ENCODE data around the gene PCDH12.

PCDH12 gene

DNA sequence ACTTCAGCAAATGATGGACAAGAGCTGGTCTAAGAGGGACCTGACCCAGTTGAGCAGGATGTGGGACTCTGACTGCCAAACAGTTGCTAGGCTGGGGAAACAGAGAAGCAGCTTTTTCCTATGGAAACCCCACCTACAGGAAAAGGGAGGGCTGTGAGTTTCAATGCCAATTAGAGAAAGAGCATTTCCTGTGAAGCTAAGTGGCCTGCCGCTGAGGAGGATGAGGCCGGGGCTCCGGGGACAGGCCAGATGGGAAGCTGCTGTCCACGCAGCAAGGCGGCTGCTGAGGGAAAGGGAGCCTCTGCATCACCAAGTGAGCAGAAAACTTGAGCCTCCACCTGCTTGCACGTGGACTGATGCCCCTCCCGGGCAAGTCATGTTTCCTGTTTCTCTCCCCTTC is at the start of gene PCDH12:
TSS of gene PCDH12 (minus strand) at position 90 of the 400 bp plus-strand sequence. CDS start 351 bp downstream, outside the sequence.
- DNase-seq (ENCODE audit: low read depth, low spot score): no peak

DNA sequence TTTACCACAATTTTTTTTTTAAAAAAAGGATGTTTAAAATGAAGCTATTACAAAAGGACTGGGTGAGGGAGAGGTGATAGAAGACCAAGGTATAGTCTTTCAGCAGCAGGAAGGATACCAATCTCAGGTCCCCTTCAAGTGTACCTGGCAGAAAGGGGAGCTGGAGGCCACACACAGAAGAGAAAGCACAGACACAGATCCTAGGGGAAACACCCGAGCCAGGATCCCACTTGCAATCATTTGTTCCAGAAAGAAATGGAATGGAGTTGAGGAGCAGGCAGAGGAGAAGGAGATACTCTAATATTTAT is 49.2 kb upstream of the PCDH12 start:
- DNase-seq (ENCODE audit: low read depth, low spot score): no peak

DNA sequence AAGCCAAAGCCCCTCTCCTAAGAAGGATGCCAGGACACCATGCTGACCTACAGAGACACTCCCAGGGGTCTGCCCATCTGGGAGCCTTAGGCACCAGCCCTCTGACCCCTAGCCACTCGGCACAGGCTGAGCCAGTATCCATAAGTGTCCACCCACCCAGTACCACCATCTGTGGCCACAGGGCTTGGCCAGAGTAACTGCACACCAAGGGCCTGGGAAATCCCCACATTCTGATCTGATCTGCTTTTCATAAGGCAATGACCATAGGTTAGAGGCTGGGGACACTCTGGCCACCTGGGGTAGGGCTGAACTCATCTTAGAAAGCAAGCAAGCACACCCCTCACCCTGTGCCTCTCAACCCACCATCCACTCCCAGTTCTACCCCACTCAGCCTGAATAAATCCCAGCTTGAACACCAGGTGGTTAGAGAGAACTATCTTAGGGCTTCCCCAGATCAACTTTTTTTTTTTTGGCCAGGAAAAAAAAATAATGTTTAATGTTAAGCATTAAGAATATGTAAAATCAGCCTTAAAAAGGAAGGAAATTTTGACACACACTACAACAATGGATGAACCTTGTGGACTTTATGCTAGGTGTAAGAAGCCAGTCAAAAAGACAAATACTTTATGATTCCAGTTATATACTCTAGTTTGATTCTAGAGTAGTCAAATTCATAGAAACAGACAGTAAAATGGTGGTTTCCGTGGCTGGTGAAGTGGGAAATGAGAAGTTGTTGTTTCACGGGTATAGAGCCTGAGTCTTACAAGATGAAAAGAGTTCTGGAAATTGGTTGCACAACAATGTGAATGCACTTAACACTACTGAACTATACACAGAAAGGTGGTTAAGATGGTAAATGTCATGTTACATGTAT is 48.6 kb upstream of the PCDH12 start:
- no peak for DNase-seq (ENCODE audit: low read depth, low spot score)

DNA sequence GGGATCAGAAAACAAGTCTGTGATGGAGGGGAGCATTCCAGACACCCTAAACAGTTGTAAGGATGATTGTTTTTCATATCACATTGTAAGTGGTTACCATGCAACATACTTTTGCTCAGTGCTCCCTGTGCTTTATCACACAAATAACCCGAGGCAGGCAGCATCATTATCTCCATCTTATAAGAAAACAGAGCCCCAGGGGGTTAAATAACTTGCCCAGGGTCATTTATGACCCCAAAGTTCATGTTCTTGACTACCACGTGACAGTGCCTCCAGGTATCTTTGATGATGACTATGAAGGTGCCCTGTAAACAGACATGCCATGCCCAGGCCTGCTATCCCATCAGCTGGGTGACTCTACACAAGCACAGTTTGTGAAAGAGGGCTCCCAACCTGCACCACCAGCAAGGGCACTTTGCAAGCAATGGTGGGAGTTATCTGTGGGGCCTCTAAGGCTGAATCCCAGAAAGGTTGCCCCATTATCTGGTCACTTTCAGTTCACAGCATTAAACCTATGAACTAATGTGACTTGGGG is 45.3 kb upstream of the PCDH12 start:
- no peak for DNase-seq (ENCODE audit: low read depth, low spot score)

DNA sequence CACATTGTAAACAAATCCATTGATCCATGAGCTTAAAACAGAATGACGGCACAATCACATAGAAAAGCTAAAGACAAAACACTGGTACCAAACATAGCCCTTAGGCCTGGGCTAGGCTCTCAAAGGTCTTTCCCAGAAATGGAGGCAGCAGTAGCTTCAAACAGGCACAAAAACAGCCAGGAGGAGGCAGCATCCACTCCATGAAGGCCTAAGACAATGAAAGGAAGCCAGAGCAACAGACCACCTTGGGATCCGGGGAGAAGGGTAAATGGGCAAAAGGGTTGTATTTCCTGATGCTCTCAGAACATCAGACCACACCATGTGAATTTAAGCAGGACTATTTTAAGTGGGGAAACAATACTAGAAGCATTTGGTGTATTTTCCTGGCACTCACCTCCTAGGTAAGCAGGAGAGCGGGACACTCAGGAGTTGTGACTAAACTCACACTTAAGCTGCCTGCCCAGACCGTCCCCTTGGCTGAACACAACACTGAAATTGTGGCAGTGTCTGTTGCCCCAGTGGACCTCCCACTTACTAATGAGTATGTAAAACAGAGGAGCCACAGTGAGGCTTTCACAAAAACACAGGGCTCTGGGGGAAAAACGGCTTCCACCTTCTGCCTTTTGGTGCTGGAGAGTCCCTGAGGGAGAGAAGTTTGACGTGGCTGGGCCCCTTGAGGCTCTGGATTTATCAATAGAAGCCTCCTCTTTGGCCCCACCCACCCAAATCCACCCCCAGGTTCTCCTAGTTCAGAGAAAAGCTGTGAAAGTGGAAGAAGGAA is 42.9 kb upstream of the PCDH12 start:
- no peak for DNase-seq (ENCODE audit: low read depth, low spot score)

DNA sequence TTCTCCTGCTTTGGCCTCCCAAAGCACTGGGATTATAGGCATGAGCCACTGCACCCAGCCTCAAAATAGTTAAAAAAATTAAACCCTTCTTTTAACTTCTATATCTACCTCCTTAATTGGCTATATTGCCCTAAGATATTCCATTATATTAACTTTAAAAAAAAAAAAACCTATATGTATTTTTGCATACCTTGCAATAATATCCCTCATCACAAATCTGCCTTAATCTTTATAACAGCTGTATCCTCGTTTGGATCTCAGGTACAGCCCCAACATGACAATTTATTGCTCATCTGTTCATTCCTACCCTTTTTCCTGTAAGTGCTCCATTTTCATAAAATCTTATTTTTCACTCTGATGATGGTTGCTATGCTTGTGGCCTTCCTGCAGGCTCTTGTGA is 42.2 kb upstream of the PCDH12 start:
- no peak for DNase-seq (ENCODE audit: low read depth, low spot score)

DNA sequence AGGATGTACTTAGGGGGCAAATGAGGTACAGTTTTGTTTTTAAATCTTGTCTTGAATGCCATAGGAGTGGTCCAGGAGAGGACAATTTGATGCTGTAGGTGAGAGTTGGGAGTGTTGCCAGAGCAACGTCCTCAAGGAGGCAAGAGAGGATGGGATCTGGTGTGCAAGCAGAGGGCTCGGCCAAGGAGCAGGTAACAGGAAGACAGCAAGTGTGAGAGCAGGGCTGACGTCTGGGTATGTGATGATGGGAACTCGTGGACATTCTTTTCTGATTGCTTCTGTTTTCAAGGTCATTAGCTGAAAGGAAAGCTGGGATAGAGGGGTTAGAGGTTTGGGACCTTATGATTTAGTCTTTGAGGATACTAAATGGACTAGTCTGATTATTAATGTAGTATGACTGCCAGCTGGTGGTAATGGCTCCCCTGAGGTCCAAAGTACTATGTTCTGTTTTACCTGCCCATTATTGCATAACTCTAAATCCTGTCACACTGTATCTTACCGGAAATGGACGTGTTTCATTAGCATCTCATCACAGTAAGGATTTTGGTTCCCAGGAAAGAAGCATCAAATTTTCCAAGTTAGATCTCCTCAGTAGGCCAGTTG is 39.5 kb upstream of the PCDH12 start:
- DNase-seq (ENCODE audit: low read depth, low spot score): no peak

DNA sequence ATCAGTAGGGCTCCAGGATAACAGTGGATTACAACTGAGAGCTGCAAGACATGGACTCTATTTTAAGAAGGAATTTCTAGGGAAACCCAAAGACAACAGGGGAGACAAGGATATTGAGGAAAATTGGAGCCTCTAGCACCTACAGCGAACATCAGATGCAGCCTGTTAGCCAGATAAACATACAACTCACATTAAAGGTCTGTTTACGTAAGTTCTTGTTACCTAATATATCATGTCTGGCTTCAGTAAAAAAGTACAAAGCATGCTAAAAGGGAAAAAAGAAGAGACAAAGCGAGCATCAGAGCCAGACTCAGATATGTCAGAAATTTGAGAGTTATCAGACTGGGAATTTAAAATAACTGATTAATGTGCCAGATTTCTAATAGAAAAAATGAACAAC is 37.7 kb upstream of the PCDH12 start:
- no peak for DNase-seq (ENCODE audit: low read depth, low spot score)

DNA sequence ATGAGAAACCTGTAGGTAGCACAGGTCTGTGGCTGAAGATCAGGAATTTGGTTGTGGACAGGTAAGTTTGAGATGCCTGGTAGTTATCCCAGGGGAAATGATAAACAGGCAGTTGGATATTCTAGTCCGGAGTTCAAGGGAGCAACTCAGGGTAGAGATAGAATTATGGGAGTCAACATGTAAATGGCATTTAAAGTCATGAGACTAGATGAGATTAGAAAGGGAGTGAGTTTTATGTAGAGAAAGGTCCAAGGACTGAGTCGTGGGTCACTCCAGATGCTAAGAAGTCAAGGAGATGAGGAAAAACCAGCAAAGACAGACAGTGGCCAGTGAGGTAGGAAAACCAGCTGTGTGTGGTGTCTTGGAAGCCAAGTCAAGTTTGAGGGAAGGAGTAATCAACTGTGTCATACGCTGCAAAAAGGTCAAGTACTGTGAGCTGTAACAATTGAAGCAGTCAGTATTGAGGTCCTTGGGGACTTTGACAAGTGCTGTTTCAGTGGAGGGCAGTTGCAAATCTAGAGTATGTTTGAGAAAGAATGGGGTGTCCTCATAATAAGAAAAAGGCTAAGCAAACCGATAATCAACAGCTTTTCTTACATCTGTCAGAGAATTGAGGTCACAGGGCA is 36.6 kb upstream of the PCDH12 start:
- DNase-seq (ENCODE audit: low read depth, low spot score): no peak

DNA sequence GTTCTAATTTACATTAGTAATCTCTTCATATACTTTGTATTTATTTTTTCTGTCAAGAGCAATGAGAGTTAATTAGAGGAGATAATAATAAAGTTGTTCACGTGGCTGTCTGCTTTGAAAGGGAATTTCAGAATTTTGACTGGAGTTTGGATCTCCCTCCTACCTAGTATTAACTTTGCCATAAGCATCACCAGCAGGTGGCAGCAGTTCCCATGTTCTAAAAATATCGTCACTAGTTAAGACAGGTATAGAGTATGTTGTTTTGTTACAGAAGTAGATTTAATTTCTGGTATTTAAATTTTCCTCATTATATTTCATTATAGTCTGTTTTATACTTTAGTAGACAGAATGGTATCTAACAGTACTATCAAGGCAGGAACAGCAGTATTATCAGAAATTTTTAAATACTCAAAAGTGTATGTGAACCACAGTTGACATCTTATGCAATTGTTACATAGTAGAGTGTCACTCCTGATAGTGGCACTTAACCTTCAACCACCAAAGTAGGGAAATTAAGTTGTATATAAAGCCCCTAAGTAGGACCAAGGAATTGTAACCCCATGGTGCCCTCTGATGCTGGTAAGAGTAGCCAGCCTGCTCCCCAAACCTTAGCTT is 34.5 kb upstream of the PCDH12 start:
- peak; percentile 65 for DNase-seq (ENCODE audit: low read depth, low spot score)

DNA sequence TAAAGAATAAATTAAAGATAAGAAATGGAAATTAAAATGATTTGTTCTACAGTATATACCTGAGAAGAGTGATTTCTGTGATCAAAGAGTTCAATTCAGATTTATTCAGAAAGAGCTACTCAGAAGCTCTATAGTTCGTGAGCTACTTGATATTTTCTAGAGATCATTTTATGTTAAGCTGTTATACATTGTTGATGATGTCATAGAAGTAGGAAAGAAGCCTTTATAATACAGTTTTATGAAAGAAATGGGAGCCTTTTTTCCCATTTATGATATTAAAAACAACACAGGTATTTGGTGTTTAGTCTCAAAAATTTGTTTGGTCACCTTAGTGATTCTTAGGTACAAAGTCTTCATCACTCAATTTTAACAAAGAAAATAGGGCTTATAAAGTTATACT is 31.7 kb upstream of the PCDH12 start:
- no peak for DNase-seq (ENCODE audit: low read depth, low spot score)

DNA sequence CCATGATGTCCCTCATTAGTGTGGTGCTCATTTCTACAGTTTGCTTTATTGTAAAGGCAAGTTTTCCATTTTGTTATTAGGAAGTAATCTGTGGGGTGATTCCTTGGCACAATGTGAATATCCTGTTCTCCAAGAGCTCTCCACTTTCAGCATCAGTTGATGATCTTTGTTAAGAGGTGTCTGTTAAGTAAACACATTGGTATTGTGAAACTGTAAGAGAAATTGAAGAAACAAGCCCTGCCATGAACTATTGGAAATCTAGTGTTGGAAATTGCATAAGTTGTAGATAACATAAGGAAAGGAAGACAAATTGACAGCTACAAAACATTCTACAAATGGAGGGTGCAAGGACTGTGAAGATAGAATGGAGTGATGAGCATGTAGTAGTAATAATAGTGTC is 28.1 kb upstream of the PCDH12 start:
- DNase-seq (ENCODE audit: low read depth, low spot score): no peak

DNA sequence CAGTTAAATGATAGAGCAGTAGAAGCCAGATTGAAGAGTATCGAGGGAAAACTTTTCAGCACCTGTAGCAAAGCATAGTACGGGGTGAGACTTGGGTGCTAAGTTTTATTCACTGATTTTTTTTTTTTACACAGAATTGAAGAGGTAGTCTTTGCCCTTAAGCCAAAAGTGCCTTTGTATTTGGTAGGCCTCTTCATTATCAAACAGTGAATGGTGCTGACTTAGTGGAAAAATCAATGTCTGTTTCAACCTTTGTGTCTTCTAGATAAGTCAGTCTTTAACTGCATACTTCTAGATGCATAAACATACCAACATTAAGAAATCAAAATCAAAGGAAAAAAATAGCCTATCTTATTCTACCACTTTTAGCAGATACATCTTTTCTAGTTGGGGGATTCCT is 24.6 kb upstream of the PCDH12 start:
- no peak for DNase-seq (ENCODE audit: low read depth, low spot score)

DNA sequence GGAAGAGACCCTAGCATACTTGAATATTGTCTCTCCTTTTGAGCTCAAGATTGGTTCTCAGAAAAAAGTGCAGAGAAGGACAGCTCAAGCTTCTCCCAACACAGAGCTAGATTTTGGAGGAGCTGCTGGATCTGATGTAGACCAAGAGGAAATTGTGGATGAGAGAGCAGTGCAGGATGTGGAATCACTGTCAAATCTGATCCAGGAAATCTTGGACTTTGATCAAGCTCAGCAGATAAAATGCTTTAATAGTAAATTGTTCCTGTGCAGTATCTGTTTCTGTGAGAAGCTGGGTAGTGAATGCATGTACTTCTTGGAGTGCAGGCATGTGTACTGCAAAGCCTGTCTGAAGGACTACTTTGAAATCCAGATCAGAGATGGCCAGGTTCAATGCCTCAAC is 20.4 kb upstream of the PCDH12 start:
- DNase-seq (ENCODE audit: low read depth, low spot score): no peak

DNA sequence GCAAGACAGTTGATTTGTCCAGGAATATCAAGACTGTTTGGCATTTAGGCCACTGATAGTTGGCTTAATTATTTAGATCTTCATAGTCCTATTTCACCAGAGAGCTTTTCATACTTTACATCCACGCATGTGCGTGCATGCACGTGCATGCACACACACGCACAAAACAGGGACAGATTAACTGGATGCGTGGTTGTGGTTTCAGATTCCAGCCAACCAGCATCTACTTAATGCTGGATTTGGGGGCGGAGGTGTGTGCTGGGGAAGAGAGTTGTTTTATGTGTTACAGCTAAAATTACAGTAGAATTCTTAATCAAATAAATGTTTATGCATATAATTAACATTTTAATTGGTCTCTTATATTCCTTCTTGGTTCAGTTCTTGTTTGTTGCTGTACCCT is 18.2 kb upstream of the PCDH12 start:
- DNase-seq (ENCODE audit: low read depth, low spot score): no peak

DNA sequence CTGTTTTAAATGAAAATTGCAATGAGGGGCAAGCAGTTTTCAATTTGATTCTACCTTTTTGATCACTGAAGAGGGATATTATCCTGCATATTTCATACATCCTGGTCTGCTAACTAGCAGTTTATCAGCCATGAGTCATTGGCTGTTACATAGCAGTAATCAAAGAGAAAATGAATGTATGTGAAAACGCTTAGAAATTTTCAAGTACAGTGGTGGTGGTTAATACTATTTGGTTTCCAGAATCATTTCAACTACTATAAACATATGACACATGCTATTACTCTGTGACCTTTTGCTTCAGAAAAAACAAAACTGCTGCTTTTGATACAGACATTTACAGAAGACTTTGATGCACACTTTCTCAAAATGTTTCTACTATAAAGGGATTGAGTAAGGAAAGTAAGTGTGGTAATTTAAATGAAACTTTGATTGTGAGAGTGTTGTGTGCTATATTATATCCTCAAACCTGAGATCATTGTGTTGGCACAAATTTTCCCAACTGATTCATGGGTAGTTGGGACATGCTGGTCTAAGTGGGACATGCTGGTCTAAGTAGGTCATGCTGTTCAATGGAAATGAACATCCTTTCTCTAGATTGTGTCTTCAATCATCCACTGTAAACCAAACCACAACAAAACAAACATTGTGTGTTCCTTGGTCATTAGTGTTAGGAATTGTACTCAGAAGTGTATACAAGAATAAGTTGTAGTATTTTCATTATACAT is 16.0 kb upstream of the PCDH12 start:
- DNase-seq (ENCODE audit: low read depth, low spot score): no peak

DNA sequence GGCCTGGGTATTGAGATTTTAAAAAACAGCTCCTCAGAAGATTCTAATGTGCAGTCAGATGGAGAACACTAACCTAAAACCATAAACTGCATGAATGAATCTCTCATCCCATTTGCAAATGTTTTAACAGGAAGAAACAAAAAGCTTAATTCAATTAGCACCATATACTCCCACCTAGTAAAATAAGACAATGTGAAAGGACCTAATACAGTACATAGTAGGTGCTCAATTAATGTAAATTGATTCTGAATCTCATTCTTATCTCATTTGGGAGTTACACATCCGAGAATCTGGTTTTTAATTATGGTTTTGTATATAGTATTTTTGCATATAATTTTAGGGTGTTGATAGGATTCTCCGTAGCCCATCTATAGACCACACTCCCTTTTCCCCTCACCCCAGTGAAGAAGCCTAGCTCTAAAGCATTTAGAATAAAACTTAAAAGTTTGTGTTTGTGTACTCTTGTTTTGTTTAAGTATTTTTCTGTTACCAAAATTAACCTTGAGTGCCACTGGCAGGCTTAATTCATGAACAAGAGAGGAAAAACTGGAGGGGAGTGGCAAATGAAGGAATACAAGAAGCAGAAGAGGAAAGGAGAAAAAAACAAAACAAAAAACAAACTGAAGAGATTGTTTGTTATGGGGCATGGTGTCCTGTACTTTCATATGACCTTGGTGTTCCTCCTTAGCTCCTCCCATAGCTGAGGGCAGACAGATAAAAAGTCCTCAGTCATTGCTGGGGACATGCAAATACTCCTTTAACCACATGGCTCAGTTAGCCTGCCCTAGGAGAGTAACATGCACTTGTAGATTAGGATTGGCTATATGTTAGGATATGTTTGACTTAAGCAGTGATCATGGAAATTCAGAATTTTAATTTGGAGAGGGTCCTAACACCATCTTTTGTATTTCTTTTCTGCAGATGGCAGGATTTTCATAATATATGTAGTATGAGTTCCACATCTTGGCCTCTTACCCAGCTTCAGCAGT is 12.1 kb upstream of the PCDH12 start:
- DNase-seq (ENCODE audit: low read depth, low spot score): no peak

DNA sequence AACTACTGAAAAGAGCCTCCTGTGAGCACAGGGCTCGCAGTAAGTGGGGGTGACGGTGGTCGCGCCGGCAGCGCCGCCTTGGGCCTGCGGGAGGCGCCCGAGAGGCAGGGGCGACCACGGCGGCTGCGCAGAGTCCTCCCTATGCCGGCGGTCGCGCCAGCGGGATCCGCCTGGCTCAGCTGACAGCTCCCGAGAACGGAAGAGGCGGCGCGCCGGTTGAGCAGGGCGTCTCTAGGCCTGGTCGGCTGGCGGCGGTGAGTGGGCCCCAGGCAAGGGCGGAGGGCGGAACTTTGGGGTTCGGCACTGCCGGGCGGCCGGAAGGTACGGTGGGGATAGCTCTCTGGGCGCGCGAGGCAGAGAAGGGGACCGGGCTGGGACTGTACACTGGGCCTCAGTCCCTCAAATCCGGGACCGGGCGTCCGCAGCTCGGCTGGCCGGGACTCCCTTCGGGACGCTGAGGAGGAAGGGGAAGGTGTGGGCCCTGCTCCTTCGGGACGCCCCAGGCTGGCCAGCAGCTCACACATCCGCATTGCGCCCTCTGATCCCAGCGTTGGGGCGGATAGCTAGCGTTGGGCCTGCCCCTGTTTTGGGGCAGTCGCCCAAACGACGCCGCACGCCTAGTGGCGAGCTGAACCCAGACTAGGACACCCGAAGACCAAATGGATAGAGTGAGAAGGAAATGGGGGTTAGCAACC is 11.1 kb upstream of the PCDH12 start, which contains the start of gene RNF14:
TSS of gene RNF14 (plus strand) at position 192 of the 695 bp plus-strand sequence. CDS start 4,484 bp downstream, outside the sequence.
- peak; percentile 84 for DNase-seq (ENCODE audit: low read depth, low spot score)

DNA sequence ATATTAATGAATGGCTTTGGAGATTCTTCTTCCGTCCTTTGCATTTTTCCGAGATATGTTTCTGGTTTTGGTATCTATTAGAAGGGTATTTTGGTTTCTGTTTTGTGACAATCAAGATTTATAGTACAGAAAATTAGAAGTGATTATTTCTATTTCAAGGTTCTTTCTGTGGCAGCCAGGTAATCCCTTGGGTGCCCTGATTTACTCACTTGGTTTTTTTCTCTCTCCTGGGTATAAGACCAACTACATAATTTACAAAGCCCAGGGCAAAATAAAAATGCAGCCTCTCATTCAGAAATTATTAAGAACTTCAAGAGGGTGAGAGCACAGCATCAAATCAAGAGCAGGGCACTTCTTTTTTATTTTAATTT is 8.9 kb upstream of the PCDH12 start:
- DNase-seq (ENCODE audit: low read depth, low spot score): no peak

Data from activated CD4-positive, CD25-positive, alpha-beta regulatory T cell treated with anti-CD3 and anti-CD28 coated beads, Interleukin-2, amount 50 U/mL, for 16 hours (primary cell).